HFF-Myc (cell line): ENCODE measurements around the gene SGSM1.

Experiments
- DNase-seq: peaks from one replicate; pipeline ENCODE4 v3.0.0-alpha.2; 2011; ENCODE audit warnings: low read depth; ENCODE audit errors: extremely low read depth
- H3K4me3 ChIP-seq: replicated peaks from 2 replicates; pipeline ENCODE4 v1.5.1; 2011; ENCODE audit warnings: low read depth, mild to moderate bottlenecking, control low read depth, low read length
- CTCF ChIP-seq: IDR thresholded peaks from 2 replicates; pipeline ENCODE4 v1.5.1; 2012; ENCODE audit warnings: mild to moderate bottlenecking, low read depth, low read length, control low read depth; ENCODE audit errors: missing control alignments

The SGSM1 gene

GRCh38 chr22:24873226-24873625, 67.2 kb downstream of the SGSM1 start:
- DNase-seq = no peak
- no peak overlapping the region for H3K4me3 ChIP-seq
- no peak for TF ChIP-seq CTCF

DNA sequence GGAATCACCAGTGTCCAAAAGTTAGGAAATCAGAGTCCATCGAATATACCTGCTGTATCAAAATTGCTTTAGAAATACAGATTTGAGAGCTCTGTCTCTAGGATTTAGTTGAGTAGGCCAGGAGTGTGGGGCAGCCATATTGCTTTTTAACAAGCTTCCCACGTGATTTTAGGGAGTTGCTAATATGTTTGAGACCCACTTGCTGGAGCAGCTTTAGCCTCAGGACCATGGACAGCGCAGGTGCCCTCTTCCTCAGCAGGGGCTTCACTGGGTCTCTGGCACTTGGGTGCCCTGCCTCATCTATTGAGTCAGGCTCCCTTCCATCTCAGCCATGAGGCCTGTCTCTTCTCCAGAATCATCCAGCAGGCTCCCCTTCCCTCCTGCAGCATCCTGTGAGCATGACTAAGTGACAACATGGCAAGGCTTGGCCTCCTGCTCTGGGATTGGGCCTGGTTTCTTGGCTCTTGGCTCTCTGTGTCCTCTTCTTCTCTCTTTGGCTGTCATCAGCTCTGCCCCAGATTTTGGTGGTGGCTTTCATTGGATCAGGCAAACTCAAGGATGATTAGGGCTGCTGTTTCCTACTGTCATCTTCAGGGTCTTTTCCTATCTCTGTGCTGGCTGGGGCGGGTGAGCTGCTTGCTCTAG, 70.0 kb downstream of the SGSM1 start:
- no peak for DNase-seq
- no peak for TF ChIP-seq CTCF
- no peak overlapping the region for H3K4me3 ChIP-seq

DNA sequence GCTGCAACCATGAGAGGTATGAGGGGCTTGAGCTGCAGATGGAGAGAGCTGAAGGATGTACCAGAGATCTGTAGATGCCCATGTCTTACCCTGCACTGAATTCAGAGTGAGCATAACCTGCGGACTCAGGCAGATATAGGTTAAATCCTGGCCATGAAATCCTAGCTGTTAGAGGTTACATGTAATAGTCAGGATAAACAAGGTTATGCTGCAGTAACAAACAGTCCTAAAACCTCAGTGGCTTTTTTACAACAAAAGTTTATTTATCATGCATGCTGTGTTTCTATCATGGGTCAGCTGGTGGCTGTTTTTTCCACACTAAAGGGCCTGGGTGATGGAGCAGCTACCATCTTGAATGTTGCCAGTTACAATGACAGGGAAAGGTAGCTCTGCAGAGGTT, 70.7 kb downstream of the SGSM1 start:
- no peak for TF ChIP-seq CTCF
- no peak for DNase-seq
- H3K4me3 ChIP-seq = no peak overlapping the region

DNA sequence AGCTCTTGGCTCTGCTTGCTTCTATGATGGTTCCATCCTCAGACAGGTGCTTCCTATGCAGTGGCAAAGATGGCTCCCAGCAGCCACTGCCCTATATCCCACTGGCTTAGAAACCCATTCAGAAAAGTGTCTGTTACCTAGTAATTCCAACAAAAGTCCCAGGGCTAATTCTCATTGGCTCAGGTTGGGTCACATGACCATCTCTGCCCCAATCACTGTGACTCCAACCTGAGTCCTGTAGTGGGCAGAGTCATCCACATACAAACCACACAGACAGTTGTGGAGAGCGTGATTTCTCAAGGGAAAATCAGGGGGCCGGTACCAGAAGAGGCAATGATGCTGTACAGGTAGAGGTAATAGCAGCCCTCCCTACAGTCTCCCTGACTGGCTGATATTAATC, 73.0 kb downstream of the SGSM1 start:
- H3K4me3 ChIP-seq = no peak overlapping the region
- no peak for DNase-seq
- no peak for TF ChIP-seq CTCF

- H3K4me3 ChIP-seq = no peak overlapping the region
- DNase-seq = no peak
- no peak for TF ChIP-seq CTCF
Measured at GRCh38 chr22:24883432-24883831, 77.4 kb downstream of the SGSM1 start.

GRCh38 chr22:24887260-24887659, 81.2 kb downstream of the SGSM1 start:
- no peak for TF ChIP-seq CTCF
- DNase-seq = no peak
- H3K4me3 ChIP-seq = no peak overlapping the region
